Activated T-cell treated with anti-CD3 and anti-CD28 coated beads, Interleukin-2, amount 50 U/mL, for 4 hours (primary cell): ENCODE results near the gene A4GNT. TPM values are rescaled to one million over a fixed set of nuclear protein-coding genes. Genes with fewer than 3 reads are reported as not detected.
"Not testable (repeated sequence)": the region's sequence is repeated elsewhere in the genome, so short reads cannot be mapped to it uniquely, and the experiment has no call there.

Experiments
- ATAC-seq, 2 donors: fragments of 200-7000 bp; cut with Tn5 transposase; one replicate each; pipeline ENCODE4 v1.10.0; 2021
- DNase-seq: peaks from one replicate; pipeline ENCODE4 v3.0.0-alpha.2; 2020
- H3K27me3 Mint-ChIP-seq: one replicate; pipeline ENCODE4 v1.8.0; 2021; ENCODE audit warnings: low read depth, mixed read lengths
- H3K36me3 Mint-ChIP-seq: one replicate; pipeline ENCODE4 v1.8.0; 2022; ENCODE audit warnings: mixed read lengths; ENCODE audit not compliant: insufficient read depth
- H3K4me1 Mint-ChIP-seq: one replicate; pipeline ENCODE4 v1.8.0; 2021; ENCODE audit warnings: low read depth, mixed read lengths
- H3K4me3 Mint-ChIP-seq: one replicate; pipeline ENCODE4 v1.8.0; 2021; ENCODE audit warnings: mild to moderate bottlenecking, moderate library complexity, mixed read lengths
- H3K9me3 Mint-ChIP-seq: one replicate; pipeline ENCODE4 v1.8.0; 2021; ENCODE audit warnings: mixed read lengths
- total RNA-seq, 3 donors: library from RNA; stranded (reverse); gene quantifications; one replicate each; pipeline ENCODE4 v1.2.1, GENCODE V29; 2021

The A4GNT gene
- total RNA-seq, 3 donors from 2014 or later: not detected

DNA sequence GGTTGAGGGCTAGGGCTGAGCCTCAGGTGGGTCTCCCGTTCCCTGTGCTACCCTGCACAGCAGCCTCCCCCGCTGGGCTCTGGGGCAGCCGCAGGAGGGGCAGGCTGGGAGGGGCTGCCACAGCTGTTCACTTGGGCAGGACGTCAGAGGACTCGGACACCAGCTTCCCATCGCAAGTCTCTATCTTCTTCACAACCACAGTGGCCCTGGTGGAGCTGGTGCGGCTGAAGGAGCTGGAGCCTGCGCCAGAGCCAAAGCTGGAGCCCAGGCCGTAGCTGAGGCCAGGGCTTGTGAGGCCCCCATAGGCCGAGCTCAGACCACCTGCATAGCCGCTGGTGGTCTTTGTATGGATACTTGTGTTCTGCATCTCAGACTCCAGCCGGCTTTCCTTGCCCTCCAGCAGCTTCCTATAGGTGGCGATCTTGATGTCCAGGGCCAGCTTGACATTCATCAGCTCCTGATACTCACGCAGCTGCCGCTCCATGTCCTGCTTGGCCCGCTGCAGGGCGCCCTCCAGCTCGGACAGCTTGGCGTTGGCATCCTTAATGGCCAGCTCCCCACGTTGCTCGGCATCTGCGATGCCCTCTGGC, 30.7 kb downstream of the A4GNT start:
- H3K9me3 Mint-ChIP-seq, ATAC-seq: not testable (repeated sequence)

DNA sequence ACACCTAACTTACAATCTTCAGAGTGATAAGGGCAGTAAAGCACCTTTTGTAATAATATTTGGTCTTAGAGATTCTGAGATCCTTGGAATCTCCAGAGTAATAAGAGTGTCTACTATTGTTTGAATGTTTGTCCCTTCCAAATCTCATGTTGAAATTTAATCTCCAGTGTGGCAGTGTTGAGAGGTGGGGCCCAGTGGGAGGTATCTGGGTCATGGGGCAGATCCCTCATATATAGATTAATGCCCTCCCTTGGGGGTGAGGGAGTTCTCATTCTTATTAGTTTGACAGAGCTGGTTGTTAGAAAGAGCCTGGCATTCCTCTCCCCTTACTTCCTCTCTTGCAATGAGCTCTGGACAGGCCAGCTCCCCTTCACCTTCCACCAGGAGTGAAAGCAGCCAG, 32.8 kb downstream of the A4GNT start:
- no peaks in the 10 kb centered on the region for H3K9me3 Mint-ChIP-seq
- H3K27me3 Mint-ChIP-seq: peaks cover 3% of the 10 kb centered on the region
- H3K4me3 Mint-ChIP-seq: no peak overlapping the region
- H3K4me1 Mint-ChIP-seq: no peaks in the 10 kb centered on the region
- DNase-seq (no peak), ATAC-seq (no peak)
- H3K36me3 Mint-ChIP-seq: no peaks in the 10 kb centered on the region

More for the DNA sequence above, 30.7 kb downstream of the A4GNT start:
- H3K4me1 Mint-ChIP-seq, H3K36me3 Mint-ChIP-seq, H3K27me3 Mint-ChIP-seq, DNase-seq, H3K4me3 Mint-ChIP-seq: not testable (repeated sequence)

DNA sequence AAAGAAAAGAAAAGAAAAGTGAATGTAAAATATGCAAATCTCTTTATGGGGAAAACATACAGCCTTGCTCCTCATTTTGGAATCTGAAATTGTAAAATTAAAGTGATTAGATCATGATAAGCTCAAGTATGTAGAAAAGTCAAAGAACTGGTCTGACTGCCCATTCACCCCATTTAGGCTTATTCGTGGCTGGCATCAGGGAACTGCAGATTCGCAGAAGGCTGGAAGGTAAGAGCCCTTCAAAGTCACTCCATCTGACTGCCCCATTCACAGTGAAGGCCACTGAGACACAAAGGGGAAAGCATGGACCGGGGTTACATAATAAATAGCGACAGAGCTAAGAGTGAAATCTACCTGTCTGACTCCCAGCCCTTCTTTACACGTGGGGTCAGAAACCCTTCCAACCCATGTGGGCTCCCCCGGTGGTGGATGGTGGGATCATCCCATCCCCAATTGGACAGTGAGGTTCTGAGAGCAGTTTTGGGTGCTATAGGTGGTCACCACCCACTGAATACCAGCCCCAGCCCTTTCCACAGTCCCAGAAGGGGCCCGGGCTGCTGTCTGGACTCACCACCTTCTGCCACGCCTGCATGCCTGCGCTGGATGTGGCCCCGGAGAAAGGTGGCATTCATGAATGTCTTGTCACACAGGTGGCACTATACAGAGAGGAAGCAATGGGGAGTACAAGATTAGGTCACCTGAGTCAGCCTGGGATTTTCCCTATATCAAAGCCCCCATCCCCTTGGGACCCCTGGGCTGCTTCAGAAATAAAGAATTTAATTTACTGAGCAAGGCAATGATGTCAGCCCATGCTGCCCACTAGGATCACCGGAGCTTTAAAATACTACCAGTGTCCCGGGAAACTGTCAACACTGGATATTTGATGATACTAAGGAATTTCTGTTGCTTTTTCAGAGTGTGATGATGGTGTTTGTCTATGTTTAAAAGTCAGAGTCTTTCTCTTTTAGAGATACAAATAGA, 34.7 kb downstream of the A4GNT start:
- peaks cover 1% of the 10 kb centered on the region for H3K27me3 Mint-ChIP-seq
- H3K9me3 Mint-ChIP-seq: no peaks in the 10 kb centered on the region
- DNase-seq (no peak), ATAC-seq (peak in 1 of 2 donors; percentile 43)
- no peak overlapping the region for H3K4me3 Mint-ChIP-seq
- no peaks in the 10 kb centered on the region for H3K4me1 Mint-ChIP-seq
- H3K36me3 Mint-ChIP-seq: no peaks in the 10 kb centered on the region

DNA sequence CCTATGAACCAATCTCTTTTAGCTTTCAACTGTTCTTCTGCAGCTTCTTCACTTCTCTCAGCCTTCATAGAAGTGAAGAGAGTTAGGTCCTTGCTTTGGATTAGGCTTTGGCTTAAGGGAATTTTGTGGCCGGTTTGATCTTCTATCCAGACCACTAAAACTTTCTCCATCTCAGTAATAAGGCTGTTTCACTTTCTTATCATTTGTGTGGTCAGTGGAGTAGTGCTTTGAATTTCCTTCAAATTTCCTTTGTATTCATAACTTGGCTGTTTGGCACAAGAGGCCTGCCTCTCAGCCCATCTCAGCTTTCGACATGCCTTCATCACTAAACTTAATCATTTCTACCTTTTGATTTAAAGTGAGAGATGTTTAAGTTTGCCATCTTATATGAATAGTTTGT, 38.5 kb downstream of the A4GNT start:
- no peak for DNase-seq
- Mint-ChIP-seq H3K4me1 (no peaks in the 10 kb centered on the region), H3K36me3 (no peaks in the 10 kb centered on the region), H3K4me3 (no peak overlapping the region), H3K9me3 (no peaks in the 10 kb centered on the region), H3K27me3 (peaks cover 5% of the 10 kb centered on the region)
- no peak for ATAC-seq

DNA sequence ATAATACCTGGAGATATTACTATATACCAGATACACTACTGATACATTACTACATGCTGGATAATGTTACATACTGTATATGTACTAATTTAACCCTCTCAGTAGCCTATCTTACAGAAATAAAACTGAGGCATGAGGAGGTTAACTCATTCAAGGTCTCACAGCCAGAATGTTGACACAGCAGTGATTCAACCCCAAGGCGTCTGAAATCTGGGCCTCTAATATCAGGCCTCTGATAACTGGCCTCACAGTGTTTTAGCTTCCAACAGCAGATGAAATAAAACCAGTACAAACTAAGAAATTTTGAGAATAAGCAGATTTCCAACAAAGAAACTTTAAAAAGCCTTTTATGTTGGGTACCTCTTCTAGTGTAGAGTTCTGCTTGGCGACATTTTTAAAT, 40.2 kb downstream of the A4GNT start:
- no peak for DNase-seq
- Mint-ChIP-seq H3K36me3 (no peaks in the 10 kb centered on the region), H3K27me3 (peaks cover 5% of the 10 kb centered on the region), H3K9me3 (no peaks in the 10 kb centered on the region), H3K4me3 (no peak overlapping the region), H3K4me1 (no peaks in the 10 kb centered on the region)
- ATAC-seq: no peak

DNA sequence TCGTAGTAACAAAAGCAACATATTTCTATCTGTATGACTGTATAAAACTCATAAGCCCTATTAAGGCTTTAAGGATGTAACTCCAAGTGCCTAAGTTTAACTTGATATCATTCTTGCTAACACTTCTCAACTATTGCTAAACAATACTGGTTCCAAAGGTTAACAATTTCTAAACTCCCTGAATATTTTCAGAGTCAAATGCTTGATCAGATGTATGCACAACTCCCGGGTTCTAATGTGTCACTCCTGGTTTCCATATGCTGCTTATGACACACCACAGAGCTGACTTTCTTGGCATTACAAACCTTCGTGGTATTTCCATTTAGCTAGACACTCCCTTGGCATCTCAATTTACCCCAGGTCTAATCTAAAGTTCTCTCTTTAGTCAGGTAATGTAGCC, 43.1 kb downstream of the A4GNT start:
- Mint-ChIP-seq H3K4me1 (no peaks in the 10 kb centered on the region), H3K36me3 (no peaks in the 10 kb centered on the region), H3K27me3 (peaks cover 5% of the 10 kb centered on the region), H3K4me3 (no peak overlapping the region), H3K9me3 (no peaks in the 10 kb centered on the region)
- no peak for ATAC-seq
- DNase-seq: no peak

DNA sequence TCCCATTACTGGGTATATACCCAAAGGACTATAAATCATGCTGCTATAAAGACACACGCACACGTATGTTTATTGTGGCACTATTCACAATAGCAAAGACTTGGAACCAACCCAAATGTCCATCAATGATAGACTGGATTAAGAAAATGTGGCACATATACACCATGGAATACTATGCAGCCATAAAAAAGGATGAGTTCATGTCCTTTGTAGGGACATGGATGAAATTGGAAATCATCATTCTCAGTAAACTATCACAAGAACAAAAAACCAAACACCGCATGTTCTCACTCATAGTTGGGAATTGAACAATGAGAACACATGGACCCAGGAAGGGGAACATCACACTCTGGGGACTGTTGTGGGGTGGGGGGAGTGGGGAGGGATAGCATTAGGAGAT, 46.4 kb downstream of the A4GNT start:
- ATAC-seq, H3K4me3 Mint-ChIP-seq, H3K27me3 Mint-ChIP-seq, H3K9me3 Mint-ChIP-seq, H3K36me3 Mint-ChIP-seq, DNase-seq: not testable (repeated sequence)
- peaks cover 20% of the 10 kb centered on the region for H3K4me1 Mint-ChIP-seq

DNA sequence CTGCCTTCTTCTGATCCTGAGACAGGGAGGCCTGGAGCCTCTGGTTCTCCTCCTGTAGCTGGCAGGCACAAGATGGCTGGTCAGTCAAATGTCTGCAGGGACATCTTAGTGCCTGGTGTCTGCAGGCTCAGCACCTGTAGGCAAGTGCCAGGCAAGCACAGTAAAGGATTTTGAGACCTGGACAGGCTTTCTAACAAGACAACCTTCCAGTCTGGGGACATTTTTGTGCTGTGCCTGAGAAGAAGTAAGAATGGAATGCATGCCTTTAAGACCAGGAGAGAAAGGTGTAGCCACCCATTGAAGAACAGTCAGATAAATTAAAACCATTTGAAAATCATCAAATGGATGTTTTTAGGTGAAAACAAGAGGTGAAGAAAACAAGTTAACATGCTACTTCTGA, 48.0 kb downstream of the A4GNT start:
- no peak for ATAC-seq
- Mint-ChIP-seq H3K36me3 (no peaks in the 10 kb centered on the region), H3K9me3 (no peaks in the 10 kb centered on the region), H3K27me3 (no peaks in the 10 kb centered on the region), H3K4me1 (peaks cover 20% of the 10 kb centered on the region), H3K4me3 (no peak overlapping the region)
- no peak for DNase-seq

DNA sequence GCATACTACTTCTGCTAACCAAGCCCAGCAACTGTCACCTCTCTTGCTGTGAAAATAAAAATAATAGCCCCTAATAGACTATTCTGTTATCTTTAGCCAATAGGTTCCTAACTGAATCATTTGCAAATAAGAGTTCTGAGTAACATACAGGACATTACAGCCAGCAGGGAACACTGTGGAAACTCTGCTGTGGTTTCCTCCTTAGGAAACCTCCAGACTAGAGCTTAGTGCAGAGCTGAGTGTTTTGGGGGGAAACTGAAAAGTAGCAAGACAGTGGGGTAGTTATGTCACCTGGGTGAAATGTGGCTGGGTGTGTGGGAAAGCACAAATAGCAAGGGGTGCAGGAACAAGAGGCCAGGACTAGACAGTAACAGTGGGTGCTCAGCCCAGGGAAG, 49.2 kb downstream of the A4GNT start:
- no peak for DNase-seq
- peaks cover 20% of the 10 kb centered on the region for H3K4me1 Mint-ChIP-seq
- H3K4me3 Mint-ChIP-seq: no peak overlapping the region
- H3K36me3 Mint-ChIP-seq: no peaks in the 10 kb centered on the region
- H3K9me3 Mint-ChIP-seq: no peaks in the 10 kb centered on the region
- ATAC-seq: peak in 1 of 2 donors; percentile 18
- H3K27me3 Mint-ChIP-seq: no peaks in the 10 kb centered on the region

DNA sequence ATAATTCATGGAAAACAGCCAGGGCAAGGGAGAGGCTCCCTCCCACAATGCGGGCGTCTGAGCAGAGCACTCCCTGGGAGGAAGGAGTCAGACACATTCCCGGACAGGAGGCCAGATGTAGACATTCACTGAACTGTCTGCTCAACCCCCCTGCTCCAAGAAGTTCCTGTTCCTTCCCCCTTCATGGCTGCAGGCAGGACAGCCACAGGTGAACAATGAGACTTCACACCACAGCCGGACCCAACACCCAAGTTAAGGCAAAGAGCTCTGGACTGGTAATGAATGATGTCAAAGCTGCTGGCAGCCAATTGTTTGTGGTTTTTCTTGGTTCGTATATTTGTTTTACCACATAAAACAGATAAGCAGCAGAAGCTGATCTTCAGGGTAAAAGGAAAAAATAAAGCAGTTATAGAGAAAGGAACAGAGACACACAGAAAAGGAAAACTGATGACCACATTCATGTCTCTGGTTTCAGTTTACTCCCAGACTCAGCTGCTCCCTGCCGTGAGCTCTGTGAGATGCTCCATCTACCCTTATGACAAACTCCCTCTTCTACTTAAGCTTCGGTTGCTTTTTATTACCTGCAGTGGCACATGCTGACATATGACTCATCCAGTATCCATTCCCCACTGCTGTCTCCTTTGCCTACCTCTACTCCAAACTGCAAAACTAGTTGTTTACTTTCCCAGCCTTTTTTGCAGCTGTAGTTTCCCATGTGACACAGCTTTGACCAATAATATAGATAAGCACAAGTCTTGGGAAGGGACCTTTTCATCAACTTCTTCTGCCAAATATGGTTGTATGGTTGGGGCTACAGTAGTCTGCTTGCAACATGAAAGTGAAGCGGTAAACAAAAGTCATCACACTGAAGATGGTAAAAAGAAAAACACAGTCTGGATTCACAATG, 49.9 kb downstream of the A4GNT start:
- no peaks in the 10 kb centered on the region for H3K36me3 Mint-ChIP-seq
- no peaks in the 10 kb centered on the region for H3K9me3 Mint-ChIP-seq
- no peak for DNase-seq

DNA sequence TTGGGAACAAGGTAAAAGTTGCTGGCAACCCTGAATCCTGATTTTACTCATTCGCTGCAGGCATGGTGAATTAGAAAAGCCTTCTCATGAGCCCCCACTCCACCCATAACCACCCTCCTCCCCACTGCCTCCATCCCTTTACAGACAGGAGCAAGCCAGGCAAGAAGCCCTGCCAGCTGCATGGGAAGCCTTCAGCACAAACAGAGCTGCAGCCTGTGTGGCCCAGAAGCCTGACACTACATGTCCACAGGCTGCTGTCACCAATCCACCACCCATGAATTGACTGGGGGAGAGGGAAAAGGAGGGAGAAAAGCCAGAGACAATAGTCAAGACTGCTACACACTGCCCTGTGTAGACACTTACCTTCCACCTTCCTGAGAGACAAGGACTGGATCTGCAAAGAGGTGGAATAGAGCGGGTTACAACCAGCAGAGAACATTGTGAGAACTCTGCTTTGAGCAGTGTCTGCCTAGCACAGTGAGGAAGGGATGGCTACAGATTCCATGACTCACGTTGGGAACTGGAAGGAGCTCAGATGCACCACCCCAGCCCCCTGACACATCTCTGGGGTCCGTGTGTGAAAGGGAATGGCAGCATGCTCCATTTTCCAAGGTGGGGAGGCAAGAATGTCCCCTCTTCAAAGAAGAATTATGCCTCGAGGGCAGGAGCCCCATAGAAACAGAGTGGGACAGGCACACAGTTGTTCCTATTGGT, 50.7 kb downstream of the A4GNT start:
- Mint-ChIP-seq H3K4me1 (peaks cover 20% of the 10 kb centered on the region), H3K27me3 (no peaks in the 10 kb centered on the region), H3K4me3 (no peak overlapping the region), H3K36me3 (no peaks in the 10 kb centered on the region), H3K9me3 (no peaks in the 10 kb centered on the region)
- DNase-seq: no peak
- ATAC-seq: no peak

More for the DNA sequence above, 49.9 kb downstream of the A4GNT start:
- ATAC-seq: peak; percentile 72 to 75
- no peaks in the 10 kb centered on the region for H3K27me3 Mint-ChIP-seq
- H3K4me1 Mint-ChIP-seq: peaks cover 20% of the 10 kb centered on the region
- peak overlapping the region; percentile 13 for H3K4me3 Mint-ChIP-seq

DNA sequence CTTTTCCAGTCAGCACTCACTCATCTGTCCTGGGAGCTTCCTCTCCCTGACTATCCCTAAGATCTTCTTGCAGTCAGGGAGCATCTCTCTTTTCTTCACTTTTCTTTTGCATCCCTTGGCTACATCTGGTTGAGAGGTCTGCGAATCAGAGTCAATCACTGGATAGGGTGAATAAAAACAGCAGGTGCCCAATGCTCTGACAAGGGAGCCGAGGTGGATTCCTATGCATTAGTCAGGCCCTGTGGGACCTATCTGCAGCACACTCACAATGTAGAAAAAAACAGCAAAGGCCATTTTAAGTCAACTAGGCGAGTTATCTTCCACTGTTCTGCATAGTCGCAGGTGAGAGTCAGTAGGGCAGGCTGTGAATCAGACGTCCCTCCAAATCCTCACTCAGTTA, 52.3 kb downstream of the A4GNT start:
- Mint-ChIP-seq H3K4me3 (no peak overlapping the region), H3K4me1 (peaks cover 20% of the 10 kb centered on the region), H3K27me3 (no peaks in the 10 kb centered on the region), H3K36me3 (no peaks in the 10 kb centered on the region), H3K9me3 (no peaks in the 10 kb centered on the region)
- no peak for ATAC-seq
- no peak for DNase-seq

DNA sequence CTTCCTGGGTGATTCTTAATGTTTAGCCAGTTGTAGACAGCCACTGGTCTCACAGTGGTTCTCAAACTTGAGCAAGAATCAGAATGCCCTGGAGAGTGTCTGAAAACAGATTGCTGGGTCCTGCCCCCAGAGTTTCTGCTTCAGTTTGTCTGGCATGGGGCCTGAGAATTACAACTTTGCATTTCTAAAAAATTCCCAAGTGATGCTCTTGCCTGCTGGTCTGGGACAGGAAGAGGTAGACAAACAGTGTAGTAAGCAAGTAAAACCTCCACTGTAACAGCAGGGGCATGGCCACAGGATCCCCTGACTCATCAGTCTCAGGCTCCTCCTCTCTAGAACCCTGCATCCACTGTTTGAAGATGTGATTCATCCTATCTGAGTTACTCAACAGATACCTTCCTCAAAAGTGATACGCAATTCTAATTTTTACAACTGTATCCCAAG, 53.3 kb downstream of the A4GNT start:
- Mint-ChIP-seq H3K27me3 (no peaks in the 10 kb centered on the region), H3K9me3 (no peaks in the 10 kb centered on the region), H3K36me3 (no peaks in the 10 kb centered on the region), H3K4me3 (no peak overlapping the region), H3K4me1 (peaks cover 20% of the 10 kb centered on the region)
- peak; percentile 60 to 65 for ATAC-seq
- DNase-seq: no peak

DNA sequence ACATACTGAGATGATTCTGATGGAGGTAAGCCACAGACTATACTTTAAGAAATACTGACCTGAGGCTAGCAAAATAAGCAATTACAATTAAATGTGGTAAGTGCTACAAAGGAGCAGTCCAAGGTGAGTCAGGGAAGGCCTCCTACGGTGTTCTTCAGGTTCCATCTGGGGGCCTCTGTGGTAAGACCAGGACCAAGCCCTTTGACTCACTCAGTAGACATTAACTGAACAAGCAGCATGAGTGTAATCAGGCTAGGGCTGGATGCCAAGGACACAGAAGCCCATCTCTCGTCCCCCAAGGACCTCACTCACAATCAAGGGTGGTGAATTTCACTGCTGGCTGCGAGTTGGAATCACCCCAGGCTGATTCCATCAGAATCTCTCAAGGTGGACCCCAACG, 54.1 kb downstream of the A4GNT start:
- Mint-ChIP-seq H3K4me3 (no peak overlapping the region), H3K9me3 (no peaks in the 10 kb centered on the region), H3K36me3 (no peaks in the 10 kb centered on the region), H3K27me3 (no peaks in the 10 kb centered on the region), H3K4me1 (peaks cover 18% of the 10 kb centered on the region)
- no peak for DNase-seq
- ATAC-seq: no peak
